Caco-2 (cell line): ENCODE results near the gene OSBPL10. TPM values are rescaled to one million over a fixed set of nuclear protein-coding genes. Genes with fewer than 3 reads are reported as not detected.

ENCODE experiments used
- BruUV-seq: library from RNA; stranded (reverse); fragments of 400-500 nt; replicated peaks from 2 replicates; lab custom pipeline; 2021; lab: Mats Ljungman, UMichigan
- CTCF ChIA-PET: fragments of 300-600 bp; sonication (Branson Sonifier 250); formaldehyde crosslinking; loops from one replicate; lab custom pipeline; 2022; ENCODE audit warnings: antibody characterized with exemption; lab: Charles Lee
- POLR2A ChIA-PET: fragments of 300-600 bp; sonication (Branson Sonifier 250); formaldehyde crosslinking; loops from one replicate; lab custom pipeline; 2022; ENCODE audit warnings: antibody characterized with exemption; lab: Charles Lee
- DNase-seq, 2 experiments: peaks; one replicate each; pipeline versions ENCODE4 v3.0.0 to v3.0.0-alpha.2; 2020 to 2022
- H3K27me3 ChIP-seq: replicated peaks from 2 replicates; pipeline ENCODE4 v1.6.0; 2011; ENCODE audit warnings: low read length; ENCODE audit not compliant: control insufficient read depth, insufficient read depth
- H3K36me3 ChIP-seq: 2 replicates; pipeline ENCODE4 v1.5.1; 2011; ENCODE audit warnings: low read length; ENCODE audit not compliant: control insufficient read depth, insufficient read depth
- H3K4me1 ChIP-seq: fragments of 250-450 bp; sonication (Bioruptor Pico); 2 replicates; pipeline ENCODE4 v1.5.1; 2020; ENCODE audit warnings: mild to moderate bottlenecking
- H3K4me3 ChIP-seq: 2 replicates; pipeline ENCODE4 v1.5.1; 2011; ENCODE audit warnings: low read depth, mild to moderate bottlenecking, control low read depth, low read length
- H3K9me3 ChIP-seq: fragments of 250-450 bp; sonication (Bioruptor Pico); 2 replicates; pipeline ENCODE4 v1.5.1; 2020; ENCODE audit warnings: mild to moderate bottlenecking, moderate library complexity
- H3K27ac Mint-ChIP-seq: one replicate; pipeline ENCODE4 v1.8.0; 2022; ENCODE audit warnings: mixed read lengths; ENCODE audit not compliant: unreplicated experiment
- H3K27me3 Mint-ChIP-seq: one replicate; pipeline ENCODE4 v1.8.0; 2022; ENCODE audit warnings: mixed read lengths; ENCODE audit not compliant: insufficient read depth, unreplicated experiment
- H3K36me3 Mint-ChIP-seq: one replicate; pipeline ENCODE4 v1.8.0; 2022; ENCODE audit warnings: mild to moderate bottlenecking, mixed read lengths; ENCODE audit not compliant: insufficient read depth, unreplicated experiment
- H3K4me1 Mint-ChIP-seq: one replicate; pipeline ENCODE4 v1.8.0; 2022; ENCODE audit warnings: low read depth, mixed read lengths; ENCODE audit not compliant: unreplicated experiment
- H3K4me3 Mint-ChIP-seq: one replicate; pipeline ENCODE4 v1.8.0; 2022; ENCODE audit warnings: mild to moderate bottlenecking, moderate library complexity, mixed read lengths; ENCODE audit not compliant: unreplicated experiment
- H3K9me3 Mint-ChIP-seq: one replicate; pipeline ENCODE4 v1.8.0; 2022; ENCODE audit warnings: mixed read lengths; ENCODE audit not compliant: unreplicated experiment
- intact Hi-C: fragments of 100-400 bp; cut with micrococcal nuclease; formaldehyde crosslinking; loops from one replicate; pipeline ENCODE4 v1.10.0; 2022; ENCODE audit not compliant: unreplicated experiment
- total RNA-seq: library from RNA; stranded (reverse); gene quantifications from 2 replicates; pipeline ENCODE4 v1.2.3, GENCODE V29; 2022
- TF ChIP-seq, protein P1 (sequence below), 2 experiments: fragments of 200-600 bp in 1 of 2; IDR thresholded peaks; 1 replicate in 1 of 2; 2 replicates in 1 of 2; pipeline versions ENCODE4 v1.5.1 to v1.8.0; 2011 to 2022; ENCODE audit warnings: antibody characterized with exemption in 1 of 2, control low read depth in 1 of 2, inconsistent platforms in 1 of 2, low read depth in 1 of 2, low read length in 1 of 2, mild to moderate bottlenecking in 1 of 2, moderate library complexity in 1 of 2; ENCODE audit not compliant: insufficient read depth in 1 of 2, severe bottlenecking in 1 of 2, unreplicated experiment in 1 of 2

The OSBPL10 gene
- total RNA-seq, 1 experiment from 2014 or later = 71.2 TPM

DNA sequence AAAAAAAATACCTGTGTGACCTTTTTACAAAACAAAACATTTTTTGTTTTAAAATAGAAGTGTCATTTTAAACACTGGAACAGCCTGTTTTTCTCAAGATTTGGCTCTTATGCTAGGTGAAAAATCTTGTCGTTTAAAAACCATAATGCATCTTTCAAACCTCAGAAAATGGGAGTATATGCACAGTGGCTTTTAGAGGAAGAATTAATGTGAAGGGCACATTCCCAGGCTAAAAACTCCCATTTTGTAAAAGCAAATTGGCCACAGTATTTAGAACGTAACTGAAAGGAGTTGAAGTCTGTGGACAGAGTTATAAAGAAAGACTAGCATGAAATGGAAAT lies 190.0 kb downstream of the OSBPL10 start:
- no peak for DNase-seq
- intact Hi-C loops = no loop called here
- ChIA-PET CTCF (no interaction called here), POLR2A (no interaction called here)
- Mint-ChIP-seq H3K4me3 (no peak overlapping the region), H3K27me3 (no peaks in the 10 kb centered on the region), H3K9me3 (no peaks in the 10 kb centered on the region), H3K27ac (no peak overlapping the region), H3K36me3 (peaks cover 24% of the 10 kb centered on the region), H3K4me1 (no peaks in the 10 kb centered on the region)
- Histone ChIP-seq H3K4me1 (no peaks in the 10 kb centered on the region), H3K9me3 (no peaks in the 10 kb centered on the region), H3K36me3 (no peaks in the 10 kb centered on the region), H3K4me3 (no peak overlapping the region), H3K27me3 (no peaks in the 10 kb centered on the region)
- BruUV-seq = no TSS peak
- TF ChIP-seq, protein P1, sequence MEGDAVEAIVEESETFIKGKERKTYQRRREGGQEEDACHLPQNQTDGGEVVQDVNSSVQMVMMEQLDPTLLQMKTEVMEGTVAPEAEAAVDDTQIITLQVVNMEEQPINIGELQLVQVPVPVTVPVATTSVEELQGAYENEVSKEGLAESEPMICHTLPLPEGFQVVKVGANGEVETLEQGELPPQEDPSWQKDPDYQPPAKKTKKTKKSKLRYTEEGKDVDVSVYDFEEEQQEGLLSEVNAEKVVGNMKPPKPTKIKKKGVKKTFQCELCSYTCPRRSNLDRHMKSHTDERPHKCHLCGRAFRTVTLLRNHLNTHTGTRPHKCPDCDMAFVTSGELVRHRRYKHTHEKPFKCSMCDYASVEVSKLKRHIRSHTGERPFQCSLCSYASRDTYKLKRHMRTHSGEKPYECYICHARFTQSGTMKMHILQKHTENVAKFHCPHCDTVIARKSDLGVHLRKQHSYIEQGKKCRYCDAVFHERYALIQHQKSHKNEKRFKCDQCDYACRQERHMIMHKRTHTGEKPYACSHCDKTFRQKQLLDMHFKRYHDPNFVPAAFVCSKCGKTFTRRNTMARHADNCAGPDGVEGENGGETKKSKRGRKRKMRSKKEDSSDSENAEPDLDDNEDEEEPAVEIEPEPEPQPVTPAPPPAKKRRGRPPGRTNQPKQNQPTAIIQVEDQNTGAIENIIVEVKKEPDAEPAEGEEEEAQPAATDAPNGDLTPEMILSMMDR (IDR thresholded peaks at IDR 0.05; ENCODE audit: insufficient read depth in 1 of 2, low read depth in 1 of 2, low read length in 1 of 2, severe bottlenecking in 1 of 2, unreplicated experiment in 1 of 2) = no peak

DNA sequence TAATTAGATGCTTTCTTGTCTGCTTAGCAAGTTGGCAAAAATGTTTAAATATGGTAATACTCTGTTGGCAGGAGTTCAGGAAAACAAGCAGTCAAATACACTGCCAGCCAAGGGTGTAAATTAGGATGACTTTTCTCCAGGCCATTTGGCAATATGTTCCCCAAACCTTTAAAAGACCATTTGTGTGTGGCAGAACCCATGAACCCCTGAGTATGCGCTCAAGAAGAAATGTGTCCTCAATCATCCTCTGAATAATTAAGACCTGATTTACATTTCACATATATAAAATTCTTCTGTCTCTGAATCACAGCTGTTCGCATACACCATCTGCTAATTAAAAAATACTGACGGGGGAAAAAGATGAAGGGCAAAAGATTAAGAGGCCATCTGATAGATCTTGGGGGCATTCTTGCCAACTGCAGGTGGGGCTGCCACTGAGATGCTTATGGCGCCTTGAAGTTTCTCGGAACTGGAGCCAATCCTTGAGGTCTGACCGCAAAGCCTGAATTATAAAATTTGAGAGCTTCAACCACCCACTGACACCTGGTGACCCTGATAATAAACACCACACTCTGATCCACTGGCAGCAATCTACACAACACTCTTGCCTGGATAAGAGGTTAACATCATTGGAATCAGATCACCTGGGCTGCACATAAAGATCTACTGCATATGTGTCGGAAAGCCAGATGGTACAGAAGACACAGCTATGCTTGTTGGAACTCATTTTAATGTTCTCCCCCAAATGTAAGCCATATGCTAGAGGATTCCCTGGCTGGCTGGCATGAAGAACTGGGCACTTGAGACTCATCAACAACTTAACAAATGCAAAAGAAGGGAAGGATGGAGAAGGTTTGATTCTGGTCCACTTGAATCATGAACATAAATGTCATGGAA lies 190.6 kb downstream of the OSBPL10 start:
- CTCF ChIA-PET = no interaction called here

DNA sequence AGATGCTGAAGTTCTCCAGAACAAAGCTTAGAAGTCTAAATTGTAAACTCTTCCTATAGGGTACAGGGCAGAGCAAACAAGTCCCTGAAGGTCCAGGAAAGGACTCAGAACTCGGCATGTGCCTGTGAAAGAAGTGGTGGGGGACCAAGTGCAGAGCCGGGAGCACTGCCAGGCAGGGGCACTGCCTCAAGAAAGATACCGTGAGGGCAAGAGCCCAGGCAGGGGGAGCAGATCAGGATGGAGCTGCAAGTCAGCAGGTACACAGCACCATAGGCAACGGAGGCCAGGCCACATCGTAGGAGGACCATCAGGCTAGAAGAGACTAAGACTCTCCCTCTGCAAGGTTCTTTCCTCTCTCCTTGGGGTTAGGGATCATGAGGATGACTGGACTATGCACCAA lies 191.6 kb downstream of the OSBPL10 start:
- no peaks in the 10 kb centered on the region for H3K4me1 ChIP-seq
- no peak overlapping the region for H3K4me3 ChIP-seq
- BruUV-seq = no TSS peak
- H3K27me3 Mint-ChIP-seq = no peaks in the 10 kb centered on the region
- no peaks in the 10 kb centered on the region for H3K9me3 ChIP-seq
- no peak overlapping the region for H3K27ac Mint-ChIP-seq
- TF ChIP-seq, protein P1 (IDR thresholded peaks at IDR 0.05; ENCODE audit: insufficient read depth in 1 of 2, low read depth in 1 of 2, low read length in 1 of 2, severe bottlenecking in 1 of 2, unreplicated experiment in 1 of 2) = no peak
- H3K4me1 Mint-ChIP-seq = no peaks in the 10 kb centered on the region
- H3K36me3 Mint-ChIP-seq = peaks cover 18% of the 10 kb centered on the region
- ChIA-PET CTCF (no interaction called here), POLR2A (no interaction called here)
- no peak for DNase-seq
- H3K4me3 Mint-ChIP-seq = no peak overlapping the region
- H3K36me3 ChIP-seq = no peaks in the 10 kb centered on the region
- intact Hi-C loops = no loop called here
- H3K9me3 Mint-ChIP-seq = no peaks in the 10 kb centered on the region
- no peaks in the 10 kb centered on the region for H3K27me3 ChIP-seq

More for the DNA sequence above, 190.6 kb downstream of the OSBPL10 start:
- Mint-ChIP-seq H3K27ac (no peak overlapping the region), H3K27me3 (no peaks in the 10 kb centered on the region), H3K36me3 (peaks cover 24% of the 10 kb centered on the region), H3K4me3 (no peak overlapping the region), H3K9me3 (no peaks in the 10 kb centered on the region), H3K4me1 (no peaks in the 10 kb centered on the region)
- Histone ChIP-seq H3K36me3 (no peaks in the 10 kb centered on the region), H3K4me3 (no peak overlapping the region), H3K27me3 (no peaks in the 10 kb centered on the region), H3K9me3 (no peaks in the 10 kb centered on the region), H3K4me1 (no peaks in the 10 kb centered on the region)
- BruUV-seq = no TSS peak
- POLR2A ChIA-PET = no interaction called here
- intact Hi-C loops = no loop called here
- TF ChIP-seq, protein P1 (IDR thresholded peaks at IDR 0.05; ENCODE audit: insufficient read depth in 1 of 2, low read depth in 1 of 2, low read length in 1 of 2, severe bottlenecking in 1 of 2, unreplicated experiment in 1 of 2) = no peak
- no peak for DNase-seq
